HepG2 (cell line): ENCODE measurements around the gene CRNKL1.

Experiments used
- EZH2 ChIP-seq: conservative IDR thresholded peaks from 2 replicates; pipeline ENCODE4 v1.6.1; 2012; ENCODE audit warnings: mild to moderate bottlenecking, low read depth, low read length, moderate library complexity
- KDM3A ChIP-seq: IDR thresholded peaks from 2 replicates; pipeline ENCODE4 v1.6.1; 2018; ENCODE audit warnings: low read depth, missing compliant biosample characterization
- MAFF ChIP-seq: IDR thresholded peaks from 2 replicates; pipeline ENCODE4 v1.6.1; 2011; ENCODE audit warnings: low read depth, low read length, improper control_type of control experiment
- NR1H2 ChIP-seq: sonication (generic); formaldehyde crosslinking; IDR thresholded peaks from 2 replicates; pipeline ENCODE4 v1.8.1; 2022; ENCODE audit warnings: low read depth, missing genetic modification reagents, borderline replicate concordance
- NR3C1 ChIP-seq: sonication (generic); formaldehyde crosslinking; IDR thresholded peaks from 2 replicates; pipeline ENCODE4 v1.4.0; 2020; ENCODE audit warnings: missing genetic modification reagents
- POLR2AphosphoS5 ChIP-seq: IDR thresholded peaks from 2 replicates; pipeline ENCODE4 v1.6.1; 2012; ENCODE audit warnings: low read depth, low read length
- ZNF12 ChIP-seq: sonication (generic); formaldehyde crosslinking; IDR thresholded peaks from 2 replicates; pipeline ENCODE4 v1.5.0; 2020; ENCODE audit warnings: missing genetic modification reagents
- ZNF225 ChIP-seq: sonication (generic); formaldehyde crosslinking; IDR thresholded peaks from 2 replicates; pipeline ENCODE4 v1.4.0; 2020; ENCODE audit warnings: mild to moderate bottlenecking, missing genetic modification reagents
- ZNF629 ChIP-seq: sonication (generic); formaldehyde crosslinking; conservative IDR thresholded peaks from 2 replicates; pipeline ENCODE4 v1.5.0; 2020; ENCODE audit warnings: missing genetic modification reagents
- ZNF770 ChIP-seq: sonication (generic); formaldehyde crosslinking; IDR thresholded peaks from 2 replicates; pipeline ENCODE4 v1.5.0; 2020; ENCODE audit warnings: mild to moderate bottlenecking, missing genetic modification reagents

DNA sequence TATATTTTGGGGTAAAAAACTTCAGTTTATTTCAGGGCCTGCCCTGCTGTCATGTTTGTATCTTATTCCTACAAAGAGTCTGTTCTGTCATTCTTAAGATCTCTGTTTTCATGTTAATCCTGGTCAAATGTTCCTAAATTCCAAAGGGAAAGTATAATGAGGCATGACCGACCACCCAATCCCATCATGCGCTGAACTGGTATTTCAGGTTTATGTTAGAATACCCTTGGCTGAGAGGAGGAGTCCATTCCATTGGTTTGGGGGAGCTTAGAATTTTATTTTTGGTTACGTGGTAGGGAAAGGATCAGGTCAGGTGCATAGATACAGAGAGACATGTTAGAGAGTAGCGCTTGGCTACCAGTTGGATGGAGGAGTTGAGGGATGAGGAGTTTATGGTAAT, 25.8 kb upstream of the CRNKL1 start:
- no peak for TF ChIP-seq MAFF
- no peak for TF ChIP-seq ZNF629 (CRISPR knock-in tag)
- TF ChIP-seq EZH2 = no peak
- no peak for TF ChIP-seq POLR2AphosphoS5
- no peak for TF ChIP-seq KDM3A
- TF ChIP-seq ZNF770 (CRISPR knock-in tag) = no peak
- no peak for TF ChIP-seq NR1H2
- no peak for TF ChIP-seq NR3C1 (CRISPR knock-in tag)
- TF ChIP-seq ZNF12 (CRISPR knock-in tag) = no peak
- no peak for TF ChIP-seq ZNF225 (CRISPR knock-in tag)
